Measurements from ENCODE around the gene FAM13A.

FAM13A gene

GRCh38 chr4:88750369-88750768 is 306.6 kb downstream of the FAM13A start:
- TF ChIP-seq, protein P1, sequence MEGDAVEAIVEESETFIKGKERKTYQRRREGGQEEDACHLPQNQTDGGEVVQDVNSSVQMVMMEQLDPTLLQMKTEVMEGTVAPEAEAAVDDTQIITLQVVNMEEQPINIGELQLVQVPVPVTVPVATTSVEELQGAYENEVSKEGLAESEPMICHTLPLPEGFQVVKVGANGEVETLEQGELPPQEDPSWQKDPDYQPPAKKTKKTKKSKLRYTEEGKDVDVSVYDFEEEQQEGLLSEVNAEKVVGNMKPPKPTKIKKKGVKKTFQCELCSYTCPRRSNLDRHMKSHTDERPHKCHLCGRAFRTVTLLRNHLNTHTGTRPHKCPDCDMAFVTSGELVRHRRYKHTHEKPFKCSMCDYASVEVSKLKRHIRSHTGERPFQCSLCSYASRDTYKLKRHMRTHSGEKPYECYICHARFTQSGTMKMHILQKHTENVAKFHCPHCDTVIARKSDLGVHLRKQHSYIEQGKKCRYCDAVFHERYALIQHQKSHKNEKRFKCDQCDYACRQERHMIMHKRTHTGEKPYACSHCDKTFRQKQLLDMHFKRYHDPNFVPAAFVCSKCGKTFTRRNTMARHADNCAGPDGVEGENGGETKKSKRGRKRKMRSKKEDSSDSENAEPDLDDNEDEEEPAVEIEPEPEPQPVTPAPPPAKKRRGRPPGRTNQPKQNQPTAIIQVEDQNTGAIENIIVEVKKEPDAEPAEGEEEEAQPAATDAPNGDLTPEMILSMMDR (IDR thresholded peaks at IDR 0.05; ENCODE audit: borderline replicate concordance, control extremely low read depth, extremely low read depth, insufficient read depth, missing control alignments): no peak
- DNase-seq (ENCODE audit: low spot score): no peak
- in situ Hi-C loops (cut with MboI; ENCODE audit: low sequenced_read_pairs, unreplicated experiment): no loop called here

GRCh38 chr4:88747351-88747750 is 309.6 kb downstream of the FAM13A start:
- in situ Hi-C loops (cut with MboI; ENCODE audit: low sequenced_read_pairs, unreplicated experiment): no loop called here
- TF ChIP-seq, protein P1 (IDR thresholded peaks at IDR 0.05; ENCODE audit: borderline replicate concordance, control extremely low read depth, extremely low read depth, insufficient read depth, missing control alignments): no peak
- DNase-seq (ENCODE audit: low spot score): no peak

- DNase-seq (ENCODE audit: low spot score): no peak
- TF ChIP-seq, protein P1 (IDR thresholded peaks at IDR 0.05; ENCODE audit: borderline replicate concordance, control extremely low read depth, extremely low read depth, insufficient read depth, missing control alignments): no peak
- in situ Hi-C loops (cut with MboI; ENCODE audit: low sequenced_read_pairs, unreplicated experiment): no loop called here
Measured at GRCh38 chr4:88746206-88746605, 310.8 kb downstream of the FAM13A start.

- in situ Hi-C loops (cut with MboI; ENCODE audit: low sequenced_read_pairs, unreplicated experiment): no loop called here
- no peak for DNase-seq (ENCODE audit: low spot score)
- TF ChIP-seq, protein P1 (IDR thresholded peaks at IDR 0.05; ENCODE audit: borderline replicate concordance, control extremely low read depth, extremely low read depth, insufficient read depth, missing control alignments): no peak
Measured at GRCh38 chr4:88745581-88746163, 311.3 kb downstream of the FAM13A start.

- no peak for DNase-seq (ENCODE audit: low spot score)
- in situ Hi-C loops (cut with MboI; ENCODE audit: low sequenced_read_pairs, unreplicated experiment): no loop called here
- TF ChIP-seq, protein P1 (IDR thresholded peaks at IDR 0.05; ENCODE audit: borderline replicate concordance, control extremely low read depth, extremely low read depth, insufficient read depth, missing control alignments): no peak
Measured at GRCh38 chr4:88745175-88745574, 311.8 kb downstream of the FAM13A start.

DNA sequence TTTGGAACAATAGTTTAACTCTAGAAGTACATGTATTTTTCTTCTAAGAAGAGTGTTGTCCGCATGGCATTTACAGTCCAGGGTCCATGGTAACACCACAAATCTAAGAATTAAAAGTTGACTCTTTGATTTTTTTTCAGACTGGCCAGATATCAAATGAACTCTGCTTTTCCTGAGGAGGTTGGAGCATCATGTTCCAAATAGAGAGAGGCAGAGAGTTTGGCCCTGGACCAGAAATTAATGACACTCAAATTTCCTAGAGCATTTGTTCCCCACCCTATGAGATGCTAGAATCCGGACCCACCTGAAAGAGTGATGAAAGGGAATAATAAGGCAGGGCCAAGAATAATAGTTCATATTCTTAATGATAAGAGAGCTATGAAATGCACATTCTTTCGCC is 312.4 kb downstream of the FAM13A start:
- DNase-seq (ENCODE audit: low spot score): no peak
- TF ChIP-seq, protein P1 (IDR thresholded peaks at IDR 0.05; ENCODE audit: borderline replicate concordance, control extremely low read depth, extremely low read depth, insufficient read depth, missing control alignments): no peak
- in situ Hi-C loops (cut with MboI; ENCODE audit: low sequenced_read_pairs, unreplicated experiment): no loop called here

Measured in GM13976 (cell line).